OCI-LY3 (cell line): Measurements from ENCODE around the gene KLHL5.

Source experiments
- EZH2phosphoT487 ChIP-seq: fragments of 200-600 bp; shearing (Covaris generic); IDR thresholded peaks from 2 replicates; pipeline ENCODE4 v1.6.1; 2018; ENCODE audit warnings: antibody characterized with exemption, mixed run types, low read depth
- TF ChIP-seq, protein P1 (sequence below): fragments of 200-600, 300-600 bp; sonication (generic); IDR thresholded peaks from 2 replicates; pipeline ENCODE4 v1.5.1; 2014; ENCODE audit warnings: antibody characterized with exemption, low read length, low read depth

DNA sequence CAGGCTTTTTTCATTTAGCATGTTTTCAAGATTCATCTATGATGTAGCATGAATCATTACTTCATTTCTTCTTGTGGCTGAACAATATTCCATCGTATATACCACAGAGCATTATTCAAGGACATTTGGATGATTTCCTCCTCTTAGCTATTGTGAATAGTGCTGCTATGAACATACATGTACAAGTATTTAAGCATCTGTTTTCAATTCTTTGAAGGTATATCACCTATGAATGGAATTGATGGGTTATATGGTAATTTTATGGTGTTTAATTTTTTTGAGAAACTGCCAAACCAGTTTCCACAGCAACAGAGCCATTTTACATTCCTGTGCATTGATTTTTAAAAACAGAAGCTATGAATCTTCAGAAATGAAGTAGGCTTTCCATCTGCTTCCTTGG is 84.2 kb downstream of the KLHL5 start:
- TF ChIP-seq, protein P1, sequence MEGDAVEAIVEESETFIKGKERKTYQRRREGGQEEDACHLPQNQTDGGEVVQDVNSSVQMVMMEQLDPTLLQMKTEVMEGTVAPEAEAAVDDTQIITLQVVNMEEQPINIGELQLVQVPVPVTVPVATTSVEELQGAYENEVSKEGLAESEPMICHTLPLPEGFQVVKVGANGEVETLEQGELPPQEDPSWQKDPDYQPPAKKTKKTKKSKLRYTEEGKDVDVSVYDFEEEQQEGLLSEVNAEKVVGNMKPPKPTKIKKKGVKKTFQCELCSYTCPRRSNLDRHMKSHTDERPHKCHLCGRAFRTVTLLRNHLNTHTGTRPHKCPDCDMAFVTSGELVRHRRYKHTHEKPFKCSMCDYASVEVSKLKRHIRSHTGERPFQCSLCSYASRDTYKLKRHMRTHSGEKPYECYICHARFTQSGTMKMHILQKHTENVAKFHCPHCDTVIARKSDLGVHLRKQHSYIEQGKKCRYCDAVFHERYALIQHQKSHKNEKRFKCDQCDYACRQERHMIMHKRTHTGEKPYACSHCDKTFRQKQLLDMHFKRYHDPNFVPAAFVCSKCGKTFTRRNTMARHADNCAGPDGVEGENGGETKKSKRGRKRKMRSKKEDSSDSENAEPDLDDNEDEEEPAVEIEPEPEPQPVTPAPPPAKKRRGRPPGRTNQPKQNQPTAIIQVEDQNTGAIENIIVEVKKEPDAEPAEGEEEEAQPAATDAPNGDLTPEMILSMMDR = no peak
- no peak for TF ChIP-seq EZH2phosphoT487
